ENCODE results near the gene MRPL2. TPM values are rescaled to one million over a fixed set of nuclear protein-coding genes. Genes with fewer than 3 reads are reported as not detected.
A peak's percentile ranks its signal among the peaks of the same experiment; 100 is the strongest.

The MRPL2 gene
- total and polyA plus RNA-seq, 2 donors (not counting 1 experiment from before 2014, with no cell fraction given), result 45.6 to 52.8 TPM

DNA sequence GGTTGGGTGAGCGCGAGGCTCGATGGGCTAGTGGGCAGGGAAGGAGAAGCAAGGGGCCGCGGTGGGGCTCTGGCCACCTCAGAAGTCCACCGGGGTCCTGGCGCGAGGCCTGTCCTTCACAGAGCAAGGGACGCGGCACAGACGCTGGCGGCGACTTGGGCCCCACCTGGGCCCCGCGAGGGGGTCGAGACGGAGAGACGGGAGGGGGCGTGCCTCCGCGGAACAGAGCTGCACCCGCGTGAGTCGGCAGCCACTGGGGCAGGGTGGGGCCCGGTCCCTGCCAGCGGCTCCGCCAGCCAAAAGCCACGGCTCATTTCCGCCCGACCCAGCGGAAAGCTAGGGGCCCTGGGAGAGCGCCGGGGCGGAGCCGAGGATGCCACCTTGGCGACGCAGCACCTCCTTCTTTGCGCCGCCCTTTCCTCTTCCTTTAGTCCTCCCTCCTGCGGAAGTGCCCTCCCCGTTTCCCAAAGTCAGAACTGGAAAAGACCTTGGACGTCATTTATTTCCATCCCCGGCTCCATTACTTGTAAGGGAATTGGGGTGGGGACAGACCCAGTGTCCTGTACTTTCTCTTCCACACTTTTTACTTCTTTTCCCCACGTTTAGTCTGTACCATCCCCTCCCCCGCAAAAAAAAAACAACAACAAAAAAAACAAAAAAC, 5.6 kb downstream of the MRPL2 start, which contains the start of gene CUL7:
CUL7 (minus strand) TSS at position 307 of the 661 bp plus-strand sequence. CDS start 1,063 bp downstream, outside the sequence.
- peaks cover 22 to 25% of the 10 kb centered on the region in 2 donors for H3K4me1 ChIP-seq (ENCODE audit: control insufficient read depth in 2 of 2, insufficient read depth in 2 of 2, low read length in 2 of 2)
- peak; percentile 98 for ATAC-seq (ENCODE audit: low read depth)
- WGBS (ENCODE audit: insufficient coverage), result under 1% methylated on average over 39 of the region's 45 CpGs
- no peaks in the 10 kb centered on the region for H3K27me3 ChIP-seq (replicated peaks in 1 of 4; ENCODE audit: control extremely low read depth in 1 of 4, control insufficient read depth in 3 of 4, insufficient read depth in 4 of 4, low read length in 3 of 4)
- peak; percentile 85 for DNase-seq
- ChIA-PET CTCF (interaction anchor here (1.9 kb wide), 1 partner anchor 39 kb away, joined by 5 read pairs; no protein-coding TSS in a partner anchor), POLR2A (interaction anchor here (0.6 to 2.7 kb wide), 9 partner anchors 31 to 1203 kb away, joined by 3 to 12 read pairs (median 4); partner anchors contain the start of genes CNPY3, KLHDC3, MEA1 and RRP36)
- H3K36me3 ChIP-seq (replicated peaks in 1 of 2; ENCODE audit: control extremely low read depth in 1 of 2, control insufficient read depth in 1 of 2, extremely low read depth in 1 of 2, insufficient read depth in 2 of 2, low read length in 1 of 2), result peaks cover 0 to 23% of the 10 kb centered on the region in 2 experiments
- peak within 1 kb of the TSS; percentile 94 for H3K4me3 Mint-ChIP-seq
- no peaks in the 10 kb centered on the region for H3K27me3 Mint-ChIP-seq
- peak within 1 kb of the TSS; percentile 24 to 84 (median 76) for H3K4me3 ChIP-seq (ENCODE audit: control extremely low read depth in 1 of 5, extremely low read depth in 1 of 5, insufficient read depth in 1 of 5, low read depth in 2 of 5, low read length in 4 of 5)
- no peaks in the 10 kb centered on the region for H3K9me3 Mint-ChIP-seq (ENCODE audit: insufficient read depth)
- H3K9ac ChIP-seq (ENCODE audit: low read length), result peak within 1 kb of the TSS; percentile 77
- peak within 1 kb of the TSS; percentile 73 to 85 for H3K27ac ChIP-seq (ENCODE audit: low read length in 2 of 2)
- TF ChIP-seq, protein P1, sequence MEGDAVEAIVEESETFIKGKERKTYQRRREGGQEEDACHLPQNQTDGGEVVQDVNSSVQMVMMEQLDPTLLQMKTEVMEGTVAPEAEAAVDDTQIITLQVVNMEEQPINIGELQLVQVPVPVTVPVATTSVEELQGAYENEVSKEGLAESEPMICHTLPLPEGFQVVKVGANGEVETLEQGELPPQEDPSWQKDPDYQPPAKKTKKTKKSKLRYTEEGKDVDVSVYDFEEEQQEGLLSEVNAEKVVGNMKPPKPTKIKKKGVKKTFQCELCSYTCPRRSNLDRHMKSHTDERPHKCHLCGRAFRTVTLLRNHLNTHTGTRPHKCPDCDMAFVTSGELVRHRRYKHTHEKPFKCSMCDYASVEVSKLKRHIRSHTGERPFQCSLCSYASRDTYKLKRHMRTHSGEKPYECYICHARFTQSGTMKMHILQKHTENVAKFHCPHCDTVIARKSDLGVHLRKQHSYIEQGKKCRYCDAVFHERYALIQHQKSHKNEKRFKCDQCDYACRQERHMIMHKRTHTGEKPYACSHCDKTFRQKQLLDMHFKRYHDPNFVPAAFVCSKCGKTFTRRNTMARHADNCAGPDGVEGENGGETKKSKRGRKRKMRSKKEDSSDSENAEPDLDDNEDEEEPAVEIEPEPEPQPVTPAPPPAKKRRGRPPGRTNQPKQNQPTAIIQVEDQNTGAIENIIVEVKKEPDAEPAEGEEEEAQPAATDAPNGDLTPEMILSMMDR (IDR thresholded peaks at IDR 0.05), result no peak
- TF ChIP-seq EZH2 (IDR thresholded peaks at IDR 0.05; ENCODE audit: borderline replicate concordance, insufficient read depth, low read depth, low read length, poor library complexity, severe bottlenecking), result no peak
- peak within 1 kb of the TSS; percentile 95 for H3K27ac Mint-ChIP-seq
- H3K4me1 Mint-ChIP-seq, result peaks cover 37% of the 10 kb centered on the region
- H4K20me1 ChIP-seq (ENCODE audit: control insufficient read depth, insufficient read depth, low read length, poor library complexity, severe bottlenecking), result peaks cover 11% of the 10 kb centered on the region
- intact Hi-C loops (cut with micrococcal nuclease), result loop anchor here (1.0 to 10.0 kb wide), 2 partner anchors 39 to 479 kb away; partner anchors contain the start of gene KLHDC3
- H3K79me2 ChIP-seq (ENCODE audit: control insufficient read depth, insufficient read depth, low read length), result peaks cover 12% of the 10 kb centered on the region
- H3K4me2 ChIP-seq (replicated peaks; ENCODE audit: low read depth, low read length, poor library complexity, severe bottlenecking), result peak within 1 kb of the TSS; percentile 77
- H3K9me3 ChIP-seq (ENCODE audit: control extremely low read depth in 1 of 3, control insufficient read depth in 2 of 3, insufficient read depth in 1 of 3, low read length in 2 of 3), result no peaks in the 10 kb centered on the region
- peak within 1 kb of the TSS; percentile 81 for H2AFZ ChIP-seq (ENCODE audit: insufficient read depth, low read depth, low read length, poor library complexity, severe bottlenecking)

Measured in B cell (primary cell).